GF-D8 (cell line): ENCODE measurements around the gene DRD2.

Experiments used
- DNase-seq: peaks from one replicate; lab custom pipeline; 2025; lab: John Stamatoyannopoulos, UW

The DRD2 gene

GRCh38 chr11:113400631-113401230 is 74.5 kb downstream of the DRD2 start:
- DNase-seq: no peak

DNA sequence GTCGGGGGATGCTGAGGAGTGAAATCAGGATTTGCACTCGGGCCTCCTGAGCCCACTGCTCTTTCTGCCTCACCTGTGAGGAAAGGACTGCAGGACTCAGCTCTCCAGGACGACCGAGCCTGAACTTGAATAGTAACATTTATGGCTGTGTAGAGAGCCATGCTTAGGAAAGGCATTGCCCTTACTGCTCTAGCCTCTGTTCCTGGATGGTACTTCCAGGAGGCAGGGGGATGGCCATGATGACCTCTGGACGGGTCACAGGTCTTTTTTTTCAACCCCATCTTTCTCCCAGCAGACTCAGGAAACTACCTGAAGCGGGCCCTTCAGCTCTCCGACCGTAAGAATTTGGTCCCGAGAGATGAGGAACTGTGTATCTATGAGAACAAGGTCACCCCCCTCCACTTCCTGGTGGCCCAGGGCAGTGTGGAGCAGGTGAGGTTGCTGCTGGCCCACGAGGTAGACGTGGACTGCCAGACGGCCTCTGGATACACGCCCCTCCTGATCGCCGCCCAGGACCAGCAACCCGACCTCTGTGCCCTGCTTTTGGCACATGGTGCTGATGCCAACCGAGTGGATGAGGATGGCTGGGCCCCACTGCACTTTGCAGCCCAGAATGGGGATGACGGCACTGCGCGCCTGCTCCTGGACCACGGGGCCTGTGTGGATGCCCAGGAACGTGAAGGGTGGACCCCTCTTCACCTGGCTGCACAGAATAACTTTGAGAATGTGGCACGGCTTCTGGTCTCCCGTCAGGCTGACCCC is 76.3 kb downstream of the DRD2 start:
- DNase-seq: no peak

DNA sequence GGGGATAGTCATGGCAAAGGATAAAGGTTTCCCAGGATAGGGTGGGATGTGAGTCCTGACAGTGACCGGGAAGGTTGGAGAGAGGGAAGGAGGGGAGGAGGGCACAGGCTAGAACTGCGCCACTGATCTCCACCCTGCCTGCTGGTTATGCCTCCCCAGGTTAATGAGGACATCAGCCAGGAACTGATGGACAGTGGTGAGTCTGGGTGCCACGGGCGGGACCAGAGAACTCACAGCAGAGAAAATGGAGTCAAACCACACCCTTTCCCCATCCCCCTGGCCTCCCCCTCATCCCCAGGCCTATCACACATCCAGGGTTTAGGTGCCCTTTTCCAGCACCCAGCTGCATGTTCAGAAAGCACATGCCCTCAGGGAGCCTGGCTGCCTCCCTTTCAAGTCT is 77.4 kb downstream of the DRD2 start:
- no peak for DNase-seq

- no peak for DNase-seq
Observed at GRCh38 chr11:113397212-113397611, 78.0 kb downstream of the DRD2 start.

- no peak for DNase-seq
Observed at GRCh38 chr11:113396690-113397089, 78.5 kb downstream of the DRD2 start.

GRCh38 chr11:113395782-113396336 is 79.3 kb downstream of the DRD2 start:
- DNase-seq: no peak

- no peak for DNase-seq
Observed at GRCh38 chr11:113394919-113395318, 80.3 kb downstream of the DRD2 start.

GRCh38 chr11:113393501-113393985 is 81.7 kb downstream of the DRD2 start:
- DNase-seq: no peak

- DNase-seq: no peak
Observed at GRCh38 chr11:113392236-113392921, 82.8 kb downstream of the DRD2 start.

DNA sequence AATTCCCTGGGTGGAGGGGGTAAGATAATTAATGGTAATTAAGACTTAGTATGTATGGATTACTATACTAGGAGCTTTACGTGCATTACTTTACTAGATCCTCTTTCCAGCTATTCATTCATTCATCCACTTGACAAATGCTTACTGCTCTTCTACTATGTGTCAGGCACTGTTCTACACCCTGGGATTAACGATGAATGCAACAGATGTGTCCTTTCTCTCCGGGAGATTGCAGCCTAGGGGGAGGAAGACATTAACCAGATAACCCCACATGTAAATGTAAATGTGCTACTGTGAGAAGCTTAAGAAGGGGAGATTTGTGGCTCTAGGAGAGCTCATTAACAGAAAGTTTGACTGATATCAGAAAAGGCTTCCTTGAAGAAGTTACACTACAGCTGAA is 85.9 kb downstream of the DRD2 start:
- no peak for DNase-seq

GRCh38 chr11:113387605-113388211 is 87.5 kb downstream of the DRD2 start, which contains the start of gene ANKK1:
Gene ANKK1, plus strand, starts transcription at chr11:113387779. Its CDS starts 106 bp downstream, at chr11:113387885.
- no peak for DNase-seq

DNA sequence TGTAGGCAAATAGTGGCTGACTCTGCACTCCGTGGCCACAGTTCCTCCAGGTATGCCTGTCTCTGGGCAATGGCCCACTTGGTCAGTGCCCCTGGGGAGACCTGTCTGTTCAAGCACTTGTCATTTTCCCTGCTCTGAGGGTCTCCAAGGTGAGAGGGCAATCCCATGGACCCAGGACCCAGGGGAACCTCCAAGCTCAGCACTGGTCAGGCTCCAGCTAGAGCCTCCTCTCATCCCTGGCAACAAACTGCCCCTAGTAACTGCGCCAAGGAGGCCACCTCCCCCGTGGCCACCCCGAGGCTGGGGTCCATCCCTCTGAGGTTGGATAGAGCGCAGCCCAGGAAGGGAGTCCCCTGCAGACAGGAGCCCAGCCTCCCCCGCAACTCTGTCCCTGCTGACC is 88.3 kb downstream of the DRD2 start:
- no peak for DNase-seq

DNA sequence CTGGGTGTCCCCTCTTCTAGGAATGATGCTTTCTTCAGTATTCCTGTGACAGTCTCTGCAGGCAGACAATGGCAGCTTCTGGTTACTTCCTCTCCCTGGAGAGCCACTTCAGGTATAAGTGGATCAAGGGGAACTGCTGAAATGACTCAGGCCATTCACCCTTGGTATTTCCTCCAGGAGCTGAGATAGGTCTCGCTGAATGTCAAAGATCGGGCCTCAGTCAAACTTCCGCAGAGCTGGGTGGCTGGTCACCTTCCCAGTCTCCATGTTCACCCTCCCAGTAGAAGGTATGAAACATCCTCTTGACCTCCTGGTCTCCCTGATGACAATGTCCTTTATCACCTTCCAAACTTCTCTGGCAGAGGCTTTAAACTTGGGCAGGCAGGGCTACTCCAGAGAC is 89.4 kb downstream of the DRD2 start:
- DNase-seq: no peak

GRCh38 chr11:113384551-113384950 is 90.6 kb downstream of the DRD2 start:
- DNase-seq: no peak

DNA sequence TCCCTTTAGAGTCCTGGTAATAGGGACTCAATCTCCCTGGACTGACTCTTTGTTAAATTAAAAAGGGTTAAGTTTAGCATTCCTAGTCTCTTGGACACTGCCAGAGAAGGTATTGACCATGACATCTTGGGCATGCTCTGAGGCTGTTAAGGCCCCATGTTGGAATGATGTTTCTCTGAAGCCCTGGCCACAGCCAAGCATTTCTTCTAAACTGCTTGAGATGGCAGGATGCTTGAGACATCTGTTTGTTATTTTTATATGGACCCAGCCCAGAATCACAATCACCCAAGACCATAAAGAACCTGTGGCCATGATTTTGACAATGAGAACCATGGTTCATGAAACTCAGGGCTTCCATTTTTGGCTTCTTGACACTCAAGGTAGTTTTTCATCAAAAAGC is 93.1 kb downstream of the DRD2 start:
- DNase-seq: no peak

GRCh38 chr11:113378692-113379091 is 96.5 kb downstream of the DRD2 start:
- no peak for DNase-seq

GRCh38 chr11:113377681-113378412 is 97.4 kb downstream of the DRD2 start:
- no peak for DNase-seq

- no peak for DNase-seq
Observed at GRCh38 chr11:113376156-113376555, 99.0 kb downstream of the DRD2 start.

DNA sequence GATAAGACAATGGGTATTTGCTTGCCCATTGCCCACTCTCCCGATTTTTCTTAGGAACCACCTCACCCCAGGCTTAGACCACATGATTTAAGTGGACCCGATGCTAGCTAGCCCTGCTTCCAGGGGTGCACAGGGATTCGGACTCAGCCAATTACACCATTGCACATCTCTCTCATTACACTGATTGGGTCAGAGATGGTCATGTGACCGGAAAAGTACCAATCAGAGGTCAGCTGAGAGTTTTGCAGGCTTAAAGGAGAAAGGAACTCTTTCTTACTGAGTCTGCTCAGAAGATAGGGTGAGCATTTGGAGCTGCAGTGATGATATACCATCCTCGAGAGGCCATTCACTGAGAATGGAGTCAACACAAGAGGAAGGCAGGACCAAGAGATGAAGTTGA is 99.8 kb downstream of the DRD2 start:
- no peak for DNase-seq

- no peak for DNase-seq
Observed at GRCh38 chr11:113373981-113374560, 101.1 kb downstream of the DRD2 start.

DNA sequence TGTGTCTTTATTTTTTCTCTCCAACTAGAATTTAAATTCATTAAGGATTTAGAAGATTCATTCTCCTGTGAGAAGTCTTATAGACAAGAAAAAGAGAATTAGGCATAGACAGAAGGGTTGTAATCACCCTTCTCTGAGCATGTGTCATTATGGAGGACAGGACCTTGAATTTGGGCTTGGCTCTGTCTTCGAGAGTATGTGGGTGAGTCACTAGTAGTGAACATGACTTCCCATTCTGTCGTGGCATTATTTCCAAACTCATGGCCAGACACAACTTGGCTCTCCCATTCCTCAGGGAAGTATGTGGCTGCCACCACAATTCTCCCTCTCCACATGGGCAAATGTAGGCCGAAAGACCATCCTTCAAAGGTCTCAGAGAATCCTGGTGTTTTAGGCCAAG is 101.9 kb downstream of the DRD2 start:
- no peak for DNase-seq
